Hepatocyte (in vitro differentiated cells): ENCODE measurements around the gene STPG4.

Experiments used
- CTCF ChIP-seq: fragments of 200-600 bp; sonication (generic); IDR thresholded peaks from 2 replicates; pipeline ENCODE4 v1.5.1; 2016; ENCODE audit warnings: antibody characterized with exemption, mild to moderate bottlenecking; ENCODE audit not compliant: poor library complexity
- EZH2phosphoT487 ChIP-seq: fragments of 200-600 bp; sonication (generic); IDR thresholded peaks from one replicate; pipeline ENCODE4 v1.6.1; 2018; ENCODE audit warnings: antibody characterized with exemption, mild to moderate bottlenecking, low read depth, moderate library complexity; ENCODE audit not compliant: unreplicated experiment, severe bottlenecking

GRCh38 chr2:47043142-47043890, 111.8 kb downstream of the STPG4 start:
- TF ChIP-seq CTCF (no peak), EZH2phosphoT487 (no peak)
